GM08714 (cell line): Measurements from ENCODE around the gene ST6GAL1.
"Not testable (repeated sequence)": the region's sequence is repeated elsewhere in the genome, so short reads cannot be mapped to it uniquely, and the experiment has no call there.

Experiments used
- H3K4me3 ChIP-seq: fragments of 200-500 bp; sonication (Bioruptor generic); 2 replicates; pipeline ENCODE4 v1.5.1; 2014; ENCODE audit warnings: mild to moderate bottlenecking, low read length, inconsistent platforms
- ZNF274 ChIP-seq: IDR thresholded peaks from 2 replicates; pipeline ENCODE4 v1.6.1; 2012; ENCODE audit warnings: mild to moderate bottlenecking, low read depth, low read length

ST6GAL1 gene

GRCh38 chr3:186946756-186947375 lies 16.5 kb downstream of the ST6GAL1 start:
- TF ChIP-seq ZNF274: no peak

GRCh38 chr3:186949281-186949982 lies 19.1 kb downstream of the ST6GAL1 start:
- H3K4me3 ChIP-seq: no peak overlapping the region
- TF ChIP-seq ZNF274: no peak

More at GRCh38 chr3:186946756-186947375, 16.5 kb downstream of the ST6GAL1 start:
- no peak overlapping the region; the same call in 1 of the 2 replicates for H3K4me3 ChIP-seq

- TF ChIP-seq ZNF274: no peak
- H3K4me3 ChIP-seq: no peak overlapping the region
These were observed 20.2 kb downstream of the ST6GAL1 start for GRCh38 chr3:186950402-186951093.

GRCh38 chr3:186951640-186952552 lies 21.6 kb downstream of the ST6GAL1 start:
- H3K4me3 ChIP-seq: no peak overlapping the region
- TF ChIP-seq ZNF274: no peak

- H3K4me3 ChIP-seq: no peak overlapping the region
- TF ChIP-seq ZNF274: no peak
These were observed 22.7 kb downstream of the ST6GAL1 start for GRCh38 chr3:186953011-186953487.

GRCh38 chr3:186953992-186954699 lies 23.8 kb downstream of the ST6GAL1 start:
- not testable (repeated sequence) for H3K4me3 ChIP-seq

GRCh38 chr3:186955898-186956696 lies 25.8 kb downstream of the ST6GAL1 start:
- TF ChIP-seq ZNF274: no peak
- H3K4me3 ChIP-seq: no peak overlapping the region

GRCh38 chr3:186959029-186959624 lies 28.8 kb downstream of the ST6GAL1 start:
- H3K4me3 ChIP-seq: no peak overlapping the region
- no peak for TF ChIP-seq ZNF274

- TF ChIP-seq ZNF274: no peak
- no peak overlapping the region for H3K4me3 ChIP-seq
These were observed 30.0 kb downstream of the ST6GAL1 start for GRCh38 chr3:186960347-186960746.

GRCh38 chr3:186962445-186962844 lies 32.1 kb downstream of the ST6GAL1 start:
- TF ChIP-seq ZNF274: no peak
- no peak overlapping the region for H3K4me3 ChIP-seq

- H3K4me3 ChIP-seq: no peak overlapping the region
- no peak for TF ChIP-seq ZNF274
These were observed 33.3 kb downstream of the ST6GAL1 start for GRCh38 chr3:186963636-186964035.

- no peak overlapping the region for H3K4me3 ChIP-seq
- no peak for TF ChIP-seq ZNF274
These were observed 33.7 kb downstream of the ST6GAL1 start for GRCh38 chr3:186964071-186964470.

- TF ChIP-seq ZNF274: no peak
- no peak overlapping the region for H3K4me3 ChIP-seq
These were observed 34.3 kb downstream of the ST6GAL1 start for GRCh38 chr3:186964616-186965015.
